ENCODE results near the gene TMEM220. TPM values are rescaled to one million over a fixed set of nuclear protein-coding genes. Genes with fewer than 3 reads are reported as not detected.
"Not testable (repeated sequence)": the region's sequence is repeated elsewhere in the genome, so short reads cannot be mapped to it uniquely, and the experiment has no call there.

The TMEM220 gene
- total RNA-seq, 1 donor from 2014 or later, result 4.0 TPM

GRCh38 chr17:10727192-10727591 is 2.6 kb downstream of the TMEM220 start:
- ATAC-seq, result no peak

- no peak for ATAC-seq
Observed at GRCh38 chr17:10726196-10726595, 3.6 kb downstream of the TMEM220 start.

- ATAC-seq, result no peak
Observed at GRCh38 chr17:10725262-10725661, 4.6 kb downstream of the TMEM220 start.

DNA sequence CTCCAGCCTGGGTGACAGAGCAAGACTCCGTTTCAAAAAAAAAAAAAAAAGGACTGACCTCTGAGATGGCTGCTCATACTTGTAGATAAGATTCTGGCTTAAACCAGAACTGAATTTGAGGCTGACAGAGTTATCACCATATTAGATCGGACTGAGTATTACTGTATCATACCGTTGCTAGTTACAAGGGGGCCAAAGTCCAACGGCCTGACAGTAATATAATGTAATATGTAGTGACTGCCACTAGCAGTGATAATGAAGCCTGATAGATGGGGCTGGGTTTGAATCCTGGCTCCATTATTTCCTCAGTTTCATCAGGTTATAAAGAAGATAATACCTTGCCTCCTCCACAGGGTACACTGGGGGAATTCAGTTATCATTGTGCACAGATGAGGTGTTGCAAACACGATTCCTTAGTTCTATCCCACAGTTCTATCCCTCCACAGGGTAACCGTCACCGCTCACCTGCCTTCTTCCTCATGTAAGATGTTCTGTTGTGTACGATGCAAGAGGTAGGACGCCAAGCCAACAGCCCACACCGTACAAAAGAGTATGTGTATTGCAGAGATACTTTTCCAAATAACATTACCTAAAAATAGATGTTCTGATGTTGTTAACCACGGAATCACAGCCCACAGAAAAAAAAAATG is 5.2 kb downstream of the TMEM220 start:
- ATAC-seq, result no peak

GRCh38 chr17:10718547-10718946 is 11.3 kb downstream of the TMEM220 start:
- no peak for ATAC-seq

GRCh38 chr17:10716218-10716617 is 13.6 kb downstream of the TMEM220 start:
- no peak for ATAC-seq

- no peak for ATAC-seq
Observed at GRCh38 chr17:10713318-10713717, 16.5 kb downstream of the TMEM220 start.

- no peak for ATAC-seq
Observed at GRCh38 chr17:10705727-10706126, 24.1 kb downstream of the TMEM220 start.

- ATAC-seq, result no peak
Observed at GRCh38 chr17:10702574-10702973, 27.2 kb downstream of the TMEM220 start.

- no peak for ATAC-seq
Observed at GRCh38 chr17:10699856-10700255, 30.0 kb downstream of the TMEM220 start.

DNA sequence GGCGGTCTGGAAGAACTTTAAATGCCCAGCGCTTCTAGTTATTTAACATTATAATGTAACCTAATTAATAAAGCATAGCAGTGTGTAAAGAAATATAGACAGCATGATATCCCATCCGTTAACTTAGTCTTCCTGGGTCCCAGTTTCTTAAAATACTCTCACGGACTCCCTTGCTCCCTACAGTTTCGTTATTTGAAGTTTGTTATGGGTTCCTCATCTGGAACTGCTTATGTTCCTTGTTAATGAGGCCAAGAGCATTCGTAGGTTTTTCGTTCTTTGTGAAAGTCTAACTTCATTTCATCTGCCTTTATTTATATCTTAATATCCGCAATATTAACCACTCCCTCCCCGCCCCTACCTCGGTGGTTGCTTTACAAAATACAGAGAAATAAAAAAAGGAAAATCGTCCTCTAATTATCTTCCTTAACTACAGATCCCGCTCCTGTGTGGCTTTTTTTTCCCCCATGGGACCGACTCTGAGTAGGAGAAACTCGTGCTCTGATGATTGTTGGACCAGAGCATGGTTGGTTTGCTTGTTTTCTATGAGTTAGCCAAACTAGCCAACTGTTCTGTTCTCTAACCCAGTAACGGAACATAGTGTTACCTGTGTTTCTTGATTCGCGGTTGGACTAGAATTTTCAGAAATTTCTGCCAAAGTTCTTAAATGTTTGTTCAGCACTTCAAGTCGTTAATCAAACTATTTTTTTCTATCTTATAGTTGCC is 31.6 kb downstream of the TMEM220 start:
- ATAC-seq, result no peak

- ATAC-seq, result peak; percentile 99
Observed at GRCh38 chr17:10697092-10698081, 32.4 kb downstream of the TMEM220 start, which contains the start of the genes ADPRM and SCO1. Gene ADPRM (plus strand): TSS chr17:10697594. CDS start chr17:10704927, 7,333 bp downstream. Gene SCO1 (minus strand): TSS chr17:10697533. CDS start chr17:10697507, 26 bp downstream.

DNA sequence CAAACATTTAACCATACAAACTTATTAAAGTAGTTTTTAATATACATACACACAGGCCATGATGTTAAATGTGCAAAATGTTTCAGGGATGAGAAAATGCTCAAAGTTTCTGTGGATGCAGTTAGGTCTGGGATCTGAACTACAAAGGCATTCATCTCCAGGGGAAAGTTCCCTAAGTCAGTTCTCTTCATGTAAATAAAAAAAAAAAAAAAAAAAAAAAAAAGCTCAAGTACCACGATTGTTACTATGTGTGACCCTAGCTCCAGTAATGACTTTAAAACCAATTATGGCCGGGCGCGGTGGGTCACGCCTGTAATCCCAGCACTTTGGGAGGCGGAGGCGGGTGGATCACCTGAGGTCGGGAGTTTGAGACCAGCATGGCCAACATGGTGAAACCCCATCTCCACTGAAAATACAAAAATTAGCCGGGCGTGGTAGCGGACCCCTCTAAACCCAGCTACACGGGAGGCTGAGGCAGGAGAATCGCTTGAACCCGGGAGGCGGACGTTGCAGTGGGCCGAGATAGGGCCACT is 33.9 kb downstream of the TMEM220 start:
- not testable (repeated sequence) for ATAC-seq

- no peak for ATAC-seq
Observed at GRCh38 chr17:10687499-10687898, 42.3 kb downstream of the TMEM220 start.

DNA sequence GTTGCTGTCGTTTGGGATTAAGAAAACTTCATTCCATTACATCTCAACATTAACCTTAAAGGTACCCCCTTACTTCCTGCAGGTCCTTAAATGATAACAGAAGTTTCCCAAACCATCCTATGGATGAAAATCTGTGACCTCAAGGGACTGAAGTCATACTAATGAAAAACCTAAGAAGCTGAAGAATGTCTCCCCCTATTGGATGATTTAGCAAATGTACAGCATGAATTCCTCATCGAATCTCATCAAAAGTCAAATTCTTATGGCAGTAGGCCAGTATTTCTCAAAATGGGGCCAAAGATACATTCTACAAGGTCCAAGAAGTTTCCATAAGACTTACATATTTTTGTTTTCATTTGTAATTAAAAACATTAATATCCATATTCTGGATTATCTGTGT is 46.0 kb downstream of the TMEM220 start:
- ATAC-seq, result no peak

- ATAC-seq, result no peak
Observed at GRCh38 chr17:10681866-10682446, 47.9 kb downstream of the TMEM220 start.

DNA sequence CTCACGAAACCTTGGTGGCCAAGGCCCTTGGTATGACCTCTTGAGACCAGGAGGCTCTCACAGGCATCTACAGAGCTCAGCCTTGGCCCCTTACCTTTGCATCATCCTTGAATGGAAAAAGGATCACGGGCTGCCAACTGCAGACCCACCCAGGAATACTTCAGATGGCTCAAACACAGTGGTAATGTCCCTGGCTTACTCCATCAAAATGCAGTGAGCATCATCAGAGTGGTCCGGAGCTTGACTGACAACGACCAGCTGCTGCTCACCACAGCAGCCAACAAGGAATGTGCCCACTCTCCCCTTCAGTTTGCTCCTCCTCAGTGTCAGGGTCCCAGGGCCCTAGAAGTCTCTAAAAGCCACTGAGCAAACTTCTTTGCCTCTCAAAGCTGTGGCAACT is 55.1 kb downstream of the TMEM220 start:
- no peak for ATAC-seq

GRCh38 chr17:10673312-10673711 is 56.5 kb downstream of the TMEM220 start:
- ATAC-seq, result no peak

GRCh38 chr17:10668775-10669174 is 61.0 kb downstream of the TMEM220 start:
- no peak for ATAC-seq

DNA sequence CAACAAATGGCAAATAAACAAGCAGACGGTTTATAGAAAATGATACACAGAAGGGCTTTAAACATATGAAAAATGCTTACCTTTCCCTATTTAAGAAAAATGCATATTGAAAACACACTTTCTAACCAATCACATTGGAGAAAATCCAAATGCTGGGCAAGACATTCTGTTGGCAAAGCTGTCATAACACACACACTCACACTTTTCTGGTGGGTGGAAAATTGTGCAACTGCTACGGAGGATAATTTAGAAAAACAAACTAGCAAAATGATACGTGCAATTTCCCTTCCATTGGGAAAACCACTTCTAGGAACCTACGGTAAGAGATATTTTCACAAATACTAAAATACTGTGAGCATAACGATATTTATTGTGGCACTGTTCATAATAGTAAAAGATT is 62.9 kb downstream of the TMEM220 start:
- no peak for ATAC-seq

- no peak for ATAC-seq
Observed at GRCh38 chr17:10664571-10664970, 65.3 kb downstream of the TMEM220 start.
